Measurements from ENCODE around the gene GLYAT.

GLYAT gene

DNA sequence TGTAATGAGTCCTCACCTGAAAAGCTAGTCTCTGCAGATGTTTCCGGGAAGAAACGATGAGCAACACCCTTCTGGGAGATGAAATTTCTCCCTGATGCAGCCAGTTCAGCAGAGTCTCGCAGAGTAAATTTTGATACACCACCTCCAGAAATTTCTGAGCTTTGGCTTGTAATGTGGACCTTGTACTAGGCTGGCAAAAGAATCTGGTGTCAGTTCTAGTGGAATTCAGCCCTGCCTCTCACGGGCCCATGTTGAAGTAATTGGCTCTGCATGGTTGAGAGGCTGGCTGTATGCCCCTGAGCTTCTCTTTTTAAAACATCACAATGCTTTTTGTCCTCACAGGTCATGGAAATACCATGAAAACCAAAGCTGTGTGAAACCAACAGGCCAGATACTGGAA lies at the start of gene GLYAT:
GLYAT (minus strand) TSS at position 125 of the 400 bp plus-strand sequence. CDS start 7,447 bp downstream, outside the sequence.
- no peak for DNase-seq (ENCODE audit: low read depth)

GRCh38 chr11:58781345-58781744 lies 49.6 kb upstream of the GLYAT start:
- no peak for DNase-seq (ENCODE audit: low read depth)

DNA sequence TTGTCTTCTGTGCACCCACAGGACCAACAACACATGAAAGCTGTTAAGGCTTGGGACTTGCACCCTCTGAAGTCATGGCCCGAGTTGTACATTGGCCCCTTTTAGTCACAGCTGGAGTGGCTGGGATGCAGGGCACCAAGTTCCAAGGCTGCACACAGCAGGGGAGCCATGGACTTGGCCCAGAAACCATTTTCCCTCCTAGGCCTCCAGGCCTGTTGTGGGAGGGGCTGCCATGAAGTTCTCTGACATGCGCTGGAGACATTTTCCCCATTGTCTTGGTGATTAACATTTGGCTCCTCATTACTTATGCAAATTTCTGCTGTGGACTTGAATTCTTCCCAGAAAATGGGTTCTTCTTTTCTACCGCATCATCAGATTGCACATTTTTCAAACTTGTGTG lies 48.8 kb upstream of the GLYAT start:
- no peak for DNase-seq (ENCODE audit: low read depth)

DNA sequence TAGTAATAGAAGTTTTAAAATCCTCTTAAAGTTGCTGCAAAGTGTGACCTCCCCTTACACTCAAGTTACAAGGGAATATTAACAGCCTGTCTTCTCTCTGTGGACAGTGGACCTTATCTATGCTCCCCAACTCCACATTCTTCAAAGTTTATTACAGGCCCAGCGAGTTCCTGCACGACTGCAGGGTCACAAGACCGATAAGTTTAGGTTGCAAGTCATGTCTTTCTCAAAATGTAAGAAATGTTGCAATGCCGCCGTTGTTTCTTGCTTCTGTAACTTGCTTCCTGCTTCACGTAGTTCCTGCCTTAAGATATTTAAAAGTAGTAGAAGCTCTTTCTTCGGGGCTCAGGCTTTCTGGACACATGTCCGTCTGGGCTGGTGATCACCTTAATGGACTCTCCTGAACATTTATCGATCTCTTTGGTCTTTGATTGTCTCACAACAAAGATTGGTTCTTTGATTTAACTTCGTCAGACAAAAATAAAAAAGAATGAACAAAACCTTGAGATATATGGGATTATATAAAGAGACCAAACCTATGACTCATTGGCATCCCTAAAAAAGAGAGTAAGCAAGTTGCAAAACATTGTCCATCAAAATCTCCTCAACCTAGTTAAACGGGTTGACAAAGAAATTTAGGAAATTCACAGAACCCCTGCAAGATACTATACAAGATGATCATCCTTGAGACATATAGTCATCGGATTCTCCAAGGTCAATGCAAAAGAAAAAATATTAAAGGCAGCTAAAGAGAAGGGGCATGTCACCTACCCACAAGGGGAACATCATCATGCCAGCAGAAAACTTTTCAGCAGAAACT lies 45.4 kb upstream of the GLYAT start:
- peak; percentile 4 for DNase-seq (ENCODE audit: low read depth)

DNA sequence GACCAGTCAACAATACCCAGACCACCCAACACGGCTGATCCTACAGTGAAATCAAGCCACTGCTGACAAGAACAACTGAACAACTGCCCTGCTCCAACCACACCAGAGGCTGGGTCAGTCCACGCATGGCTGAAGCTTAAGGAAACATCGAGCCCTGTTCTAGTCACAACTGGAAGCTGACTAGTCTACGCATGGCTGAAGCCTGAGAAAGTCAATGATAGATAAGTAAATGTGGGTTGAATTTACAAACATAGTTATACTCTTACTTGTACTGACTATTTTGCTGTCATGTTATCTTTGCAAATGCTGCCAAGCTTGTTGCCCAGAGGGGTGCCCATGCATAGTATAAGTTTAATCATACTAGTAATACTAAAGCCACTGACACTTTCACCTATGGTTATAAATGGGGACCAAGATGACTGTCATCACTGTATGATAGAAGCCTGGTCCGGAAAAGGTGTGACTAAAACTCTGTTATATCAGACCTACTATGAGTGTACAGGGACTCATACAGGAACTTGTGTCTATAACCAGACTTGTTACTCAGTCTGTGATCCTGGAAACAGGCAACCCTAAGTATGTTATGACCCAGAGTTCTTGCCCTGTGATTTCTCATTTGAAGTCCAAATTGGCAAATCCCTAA lies 43.4 kb upstream of the GLYAT start:
- no peak for DNase-seq (ENCODE audit: low read depth)

DNA sequence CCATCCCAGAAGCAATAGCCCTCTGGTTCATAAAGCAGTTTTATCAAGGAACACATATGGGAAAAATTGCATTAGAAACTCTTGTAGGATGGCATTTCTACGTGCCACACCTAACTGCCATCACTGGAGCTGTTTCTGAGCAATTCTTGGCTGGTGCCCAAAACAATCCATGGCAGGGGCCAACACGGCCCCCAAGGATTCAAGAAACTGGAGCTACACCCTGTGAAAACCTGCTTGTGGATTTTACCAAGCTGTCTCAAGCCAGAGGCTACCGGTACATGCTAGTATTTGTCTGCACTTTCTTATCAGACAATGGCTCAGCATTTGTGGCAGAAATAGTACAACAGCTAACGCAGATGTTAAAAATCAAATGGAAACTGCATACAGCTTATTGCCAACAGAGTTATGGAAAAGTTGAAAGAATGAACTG lies 42.4 kb upstream of the GLYAT start:
- DNase-seq (ENCODE audit: low read depth), result no peak

- DNase-seq (ENCODE audit: low read depth), result no peak
Measured at GRCh38 chr11:58773337-58773736, 41.6 kb upstream of the GLYAT start.

DNA sequence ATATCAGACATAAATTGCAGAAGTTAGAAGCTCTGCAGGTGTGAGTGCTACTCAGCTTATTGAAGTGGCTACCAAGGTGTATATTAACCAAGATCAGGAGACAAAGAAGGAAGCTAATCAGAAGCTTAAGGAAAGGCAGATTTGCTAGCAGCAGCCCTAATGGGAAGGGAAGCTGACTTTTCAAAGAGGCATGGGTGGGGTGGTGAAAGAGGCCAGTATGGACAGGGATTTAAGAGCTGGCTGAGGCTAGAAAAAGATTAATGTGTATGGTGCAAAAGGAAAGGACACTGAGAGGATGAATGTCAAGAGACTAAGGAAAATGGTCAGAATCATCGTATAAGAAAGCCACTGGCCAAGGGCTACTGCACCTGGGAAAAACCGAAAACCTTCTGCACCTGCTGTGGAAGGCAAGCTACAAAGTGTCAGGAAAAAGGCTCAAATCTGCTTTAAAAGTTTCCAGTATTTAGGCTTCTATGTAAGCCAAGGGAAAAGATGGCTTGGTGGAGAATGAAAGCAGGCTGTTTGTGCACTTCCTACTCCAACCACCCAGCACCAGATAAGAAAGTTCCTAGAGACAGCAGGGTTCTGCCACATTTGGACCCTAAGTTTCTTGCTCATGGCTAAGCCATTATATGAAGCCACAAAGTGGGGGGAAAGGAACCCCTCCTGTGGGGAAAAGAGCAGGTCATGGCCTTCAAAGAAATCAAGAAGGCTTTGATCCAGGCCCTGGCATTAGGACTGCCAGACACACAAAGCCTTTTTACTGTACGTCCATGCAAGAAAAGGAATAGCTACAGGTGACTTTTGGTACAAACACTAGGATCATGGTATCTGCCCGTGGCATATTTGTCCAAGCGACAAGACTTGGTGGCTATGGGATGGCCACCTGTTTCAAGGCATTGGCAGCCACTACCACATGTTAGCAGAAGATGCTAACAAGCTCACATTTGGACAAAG lies 40.9 kb upstream of the GLYAT start:
- DNase-seq (ENCODE audit: low read depth), result no peak

DNA sequence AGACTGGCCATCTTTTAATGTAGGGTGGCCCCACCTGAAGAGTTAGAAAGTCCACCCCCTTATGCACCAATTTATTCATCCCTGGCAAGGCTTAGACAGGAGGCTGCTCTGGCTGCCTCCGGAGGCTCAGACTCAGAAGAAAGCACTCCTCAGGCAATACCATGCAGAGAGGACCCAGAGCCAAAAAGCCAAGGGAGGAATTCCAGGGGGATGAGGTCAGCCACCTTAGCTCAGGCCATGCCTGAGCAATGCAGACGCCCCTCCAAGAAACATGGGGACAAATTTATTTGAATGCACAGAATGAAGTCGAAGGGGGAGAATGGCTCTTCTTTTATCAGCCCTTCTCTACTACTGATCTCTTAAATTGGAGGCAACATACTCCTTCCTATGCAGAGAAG lies 39.7 kb upstream of the GLYAT start:
- no peak for DNase-seq (ENCODE audit: low read depth)

GRCh38 chr11:58770627-58771457 lies 39.1 kb upstream of the GLYAT start:
- DNase-seq (ENCODE audit: low read depth), result no peak

DNA sequence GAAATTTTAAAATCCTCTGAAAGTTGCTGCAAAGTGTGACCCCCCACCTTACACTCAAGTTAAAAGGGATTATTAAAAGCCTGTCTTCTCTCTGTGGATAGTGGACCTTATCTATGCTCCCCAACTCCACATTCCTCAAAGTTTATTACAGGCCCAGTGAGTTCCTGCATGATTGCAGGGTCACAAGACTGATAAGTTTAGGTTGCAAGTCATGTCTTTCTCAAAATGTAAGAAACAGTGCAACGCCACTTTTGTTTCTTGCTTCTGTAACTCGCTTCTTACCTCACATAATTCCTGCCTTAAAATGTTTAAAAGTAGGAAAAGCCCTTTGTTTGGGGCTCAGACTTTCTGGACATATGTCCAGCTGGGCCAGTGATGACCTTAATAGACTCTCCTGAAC lies 38.4 kb upstream of the GLYAT start:
- DNase-seq (ENCODE audit: low read depth), result no peak

DNA sequence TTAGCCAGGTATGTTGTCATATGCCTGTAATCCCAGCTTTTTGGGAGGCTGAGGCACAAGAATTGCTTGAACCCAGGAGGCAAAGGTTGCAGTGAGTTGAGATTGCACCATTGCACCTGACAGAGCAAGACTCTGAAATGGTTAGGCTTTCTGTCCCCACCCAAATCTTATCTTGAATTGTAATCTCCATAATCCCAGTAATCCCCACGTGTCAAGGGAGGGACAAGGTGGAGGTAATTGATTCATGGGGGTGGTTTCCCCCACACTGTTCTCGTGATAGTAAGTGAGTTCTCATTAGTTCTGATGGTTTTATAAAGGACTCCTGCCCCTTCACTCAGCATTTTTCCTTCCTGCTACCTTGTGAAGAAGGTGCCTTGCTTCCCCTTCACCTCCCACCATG lies 37.6 kb upstream of the GLYAT start:
- no peak for DNase-seq (ENCODE audit: low read depth)

DNA sequence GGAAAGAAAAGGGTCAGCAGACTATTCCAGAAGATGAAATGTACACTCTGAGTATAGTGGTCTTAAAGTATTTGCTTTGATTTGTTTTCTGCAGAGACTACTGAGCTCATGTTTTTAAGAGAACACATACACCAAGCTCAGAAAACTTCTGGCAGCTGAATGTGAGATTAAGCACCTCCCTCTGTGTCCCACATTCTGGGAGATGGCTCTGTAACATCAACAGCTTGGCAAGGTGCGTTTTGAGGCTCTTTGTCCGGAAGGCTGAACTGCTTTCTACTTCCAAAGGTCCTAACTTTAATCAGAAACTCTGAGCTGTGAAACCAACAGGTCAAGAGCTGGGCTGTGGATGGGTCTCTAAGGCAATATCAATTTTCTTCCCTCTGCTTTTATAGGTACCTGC lies 36.4 kb upstream of the GLYAT start:
- DNase-seq (ENCODE audit: low read depth), result no peak

DNA sequence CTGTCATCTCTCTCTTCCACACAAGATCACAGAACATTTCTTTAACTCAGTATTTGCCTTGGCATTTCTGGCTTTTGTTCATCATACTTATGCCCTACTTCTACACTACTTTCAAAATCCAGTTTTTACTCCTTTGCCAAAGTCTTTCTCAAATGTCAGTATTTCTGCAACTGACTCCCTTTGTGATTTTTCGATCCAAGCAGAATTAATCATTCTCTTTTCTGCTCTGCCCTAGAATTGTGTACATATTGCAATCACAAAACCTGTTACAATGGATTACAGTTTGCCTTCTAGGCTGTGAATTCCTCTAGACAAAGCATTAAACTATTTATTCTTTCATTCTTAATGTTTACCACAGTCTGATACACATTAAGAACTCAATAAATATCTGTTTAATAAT lies 33.3 kb upstream of the GLYAT start:
- DNase-seq (ENCODE audit: low read depth), result no peak

DNA sequence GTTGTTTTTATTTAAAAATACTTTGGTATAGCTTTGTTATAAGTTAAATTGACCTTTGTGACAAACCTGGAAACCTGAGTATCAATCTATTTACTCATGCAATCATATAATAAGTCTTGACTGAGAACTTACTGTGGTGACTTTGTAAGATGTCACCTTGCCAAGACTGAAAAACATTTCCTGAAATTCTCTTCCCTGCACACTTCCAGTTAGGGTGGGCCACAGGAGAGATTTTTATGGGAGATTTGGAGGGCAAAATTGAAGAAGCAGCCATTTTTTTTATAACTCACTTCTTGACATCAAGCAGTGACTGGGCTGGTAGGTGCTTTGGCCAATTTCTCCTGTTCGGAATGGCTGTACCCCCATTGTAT lies 31.4 kb upstream of the GLYAT start:
- no peak for DNase-seq (ENCODE audit: low read depth)

- no peak for DNase-seq (ENCODE audit: low read depth)
Measured at GRCh38 chr11:58762284-58763119, 30.8 kb upstream of the GLYAT start.

DNA sequence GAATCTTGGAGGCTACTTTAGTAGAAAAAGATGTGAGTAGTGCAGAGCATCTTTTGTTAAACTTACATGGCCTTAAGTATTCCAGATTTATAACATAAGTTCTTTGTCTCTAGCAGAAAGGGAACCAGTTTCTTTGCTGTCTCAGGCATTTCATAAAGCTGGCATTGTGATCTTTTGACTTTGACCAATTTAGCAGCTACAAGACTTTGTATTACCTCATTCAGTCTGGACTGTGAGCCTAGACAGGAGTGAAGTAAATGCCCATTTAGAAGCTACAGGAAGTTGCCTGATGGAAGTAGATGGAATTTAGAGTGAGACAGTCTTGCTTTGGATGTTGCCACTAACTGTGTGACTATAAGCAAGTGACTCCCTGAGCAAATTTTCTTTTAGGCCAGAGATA lies 25.7 kb upstream of the GLYAT start:
- no peak for DNase-seq (ENCODE audit: low read depth)

DNA sequence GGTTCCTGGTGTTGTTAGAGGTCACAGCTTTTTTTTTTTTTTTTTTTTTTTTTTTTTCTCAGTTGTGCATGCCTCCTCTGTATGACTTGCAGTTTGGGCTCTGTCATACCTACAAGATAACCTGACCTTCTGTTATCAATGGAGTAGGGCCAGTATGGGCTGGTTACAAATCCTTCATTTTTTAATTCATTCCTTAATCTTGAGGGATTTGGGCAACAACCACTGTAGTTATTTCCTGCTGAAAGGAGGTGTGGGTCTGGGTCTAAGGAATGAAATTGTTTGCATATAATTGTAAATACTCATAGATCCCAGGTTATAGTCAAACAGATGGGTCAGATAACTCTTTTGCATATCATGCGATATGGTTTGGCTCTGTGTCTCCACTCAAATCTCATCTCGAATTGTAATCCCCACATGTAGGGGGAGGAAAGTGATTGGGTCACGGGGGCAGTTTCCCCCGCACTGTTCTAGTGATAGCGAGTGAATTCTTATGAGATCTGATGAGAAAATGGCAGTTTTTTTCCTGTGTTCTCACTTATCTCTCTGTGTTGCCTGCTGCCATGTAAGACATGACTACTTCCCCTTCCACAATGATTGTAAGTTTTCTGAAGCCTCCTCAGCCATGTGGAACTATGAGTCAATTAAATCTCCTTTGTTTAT lies 14.1 kb upstream of the GLYAT start:
- peak; percentile 77 for DNase-seq (ENCODE audit: low read depth)

GRCh38 chr11:58744988-58745704 lies 13.4 kb upstream of the GLYAT start:
- DNase-seq (ENCODE audit: low read depth), result no peak
